OCI-LY3 (cell line): ENCODE measurements around the gene PARP4.

Experiments used
- EZH2phosphoT487 ChIP-seq: fragments of 200-600 bp; shearing (Covaris generic); IDR thresholded peaks from 2 replicates; pipeline ENCODE4 v1.6.1; 2018; ENCODE audit warnings: antibody characterized with exemption, mixed run types, low read depth
- TF ChIP-seq, protein P1 (sequence below): fragments of 200-600, 300-600 bp; sonication (generic); IDR thresholded peaks from 2 replicates; pipeline ENCODE4 v1.5.1; 2014; ENCODE audit warnings: antibody characterized with exemption, low read length, low read depth

DNA sequence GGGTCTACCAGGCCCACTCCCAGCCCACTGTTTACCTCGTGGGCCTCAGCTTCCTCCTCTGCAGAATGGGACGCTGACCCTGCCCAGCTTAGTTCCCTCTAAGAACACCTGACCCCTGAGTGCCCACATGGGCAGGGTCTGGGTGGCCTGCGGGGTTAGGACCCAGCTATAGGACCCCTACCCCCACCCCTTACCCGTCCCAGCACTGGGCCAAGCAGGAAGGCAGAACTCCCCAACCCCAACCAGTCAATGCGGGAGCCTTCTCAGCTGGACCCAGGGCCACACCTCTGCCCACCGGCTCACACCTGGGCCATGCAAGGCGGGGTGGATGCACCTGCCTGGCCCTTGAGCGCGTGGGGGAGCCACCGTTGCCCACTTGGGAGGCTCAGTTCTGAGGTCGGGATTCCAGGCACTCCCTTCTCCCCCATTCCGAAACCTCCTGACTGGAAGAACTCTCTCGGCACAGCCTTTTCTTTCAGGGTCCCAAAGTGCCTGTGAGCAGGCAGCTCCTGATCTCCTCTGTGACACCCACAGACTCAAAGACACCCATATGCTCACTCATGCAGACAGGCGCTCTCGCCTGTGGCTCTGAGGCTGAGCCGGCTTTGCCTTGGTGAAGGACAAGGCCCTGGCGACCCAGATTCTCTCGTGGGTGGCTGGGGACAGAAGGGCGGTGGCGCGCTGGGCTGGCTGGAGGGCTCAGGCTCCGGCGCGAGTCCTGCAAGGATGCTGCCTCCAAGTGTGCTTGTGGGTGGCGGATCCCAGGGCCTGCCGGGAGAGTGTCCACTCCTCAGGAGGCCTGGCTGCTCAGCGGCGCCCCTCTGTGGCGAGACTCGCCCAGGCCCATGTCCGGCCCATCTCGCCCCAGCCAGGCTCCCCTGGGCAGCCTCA, 27.9 kb upstream of the PARP4 start:
- TF ChIP-seq, protein P1, sequence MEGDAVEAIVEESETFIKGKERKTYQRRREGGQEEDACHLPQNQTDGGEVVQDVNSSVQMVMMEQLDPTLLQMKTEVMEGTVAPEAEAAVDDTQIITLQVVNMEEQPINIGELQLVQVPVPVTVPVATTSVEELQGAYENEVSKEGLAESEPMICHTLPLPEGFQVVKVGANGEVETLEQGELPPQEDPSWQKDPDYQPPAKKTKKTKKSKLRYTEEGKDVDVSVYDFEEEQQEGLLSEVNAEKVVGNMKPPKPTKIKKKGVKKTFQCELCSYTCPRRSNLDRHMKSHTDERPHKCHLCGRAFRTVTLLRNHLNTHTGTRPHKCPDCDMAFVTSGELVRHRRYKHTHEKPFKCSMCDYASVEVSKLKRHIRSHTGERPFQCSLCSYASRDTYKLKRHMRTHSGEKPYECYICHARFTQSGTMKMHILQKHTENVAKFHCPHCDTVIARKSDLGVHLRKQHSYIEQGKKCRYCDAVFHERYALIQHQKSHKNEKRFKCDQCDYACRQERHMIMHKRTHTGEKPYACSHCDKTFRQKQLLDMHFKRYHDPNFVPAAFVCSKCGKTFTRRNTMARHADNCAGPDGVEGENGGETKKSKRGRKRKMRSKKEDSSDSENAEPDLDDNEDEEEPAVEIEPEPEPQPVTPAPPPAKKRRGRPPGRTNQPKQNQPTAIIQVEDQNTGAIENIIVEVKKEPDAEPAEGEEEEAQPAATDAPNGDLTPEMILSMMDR, result no peak
- TF ChIP-seq EZH2phosphoT487, result no peak
